GM10266 (cell line): ENCODE data around the gene ADGRL3.
"Not testable (repeated sequence)": the region's sequence is repeated elsewhere in the genome, so short reads cannot be mapped to it uniquely, and the experiment has no call there.

Experiments used
- DNase-seq: peaks from one replicate; pipeline ENCODE4 v3.0.0; 2012; ENCODE audit errors: extremely low spot score
- CTCF ChIP-seq: IDR thresholded peaks from 2 replicates; pipeline ENCODE4 v1.5.1; 2012; ENCODE audit warnings: mild to moderate bottlenecking, low read depth; ENCODE audit not compliant: control insufficient read depth, insufficient read depth; ENCODE audit errors: missing control alignments

The ADGRL3 gene

GRCh38 chr4:61500883-61501282 is 300.8 kb downstream of the ADGRL3 start:
- no peak for DNase-seq
- TF ChIP-seq CTCF = no peak

DNA sequence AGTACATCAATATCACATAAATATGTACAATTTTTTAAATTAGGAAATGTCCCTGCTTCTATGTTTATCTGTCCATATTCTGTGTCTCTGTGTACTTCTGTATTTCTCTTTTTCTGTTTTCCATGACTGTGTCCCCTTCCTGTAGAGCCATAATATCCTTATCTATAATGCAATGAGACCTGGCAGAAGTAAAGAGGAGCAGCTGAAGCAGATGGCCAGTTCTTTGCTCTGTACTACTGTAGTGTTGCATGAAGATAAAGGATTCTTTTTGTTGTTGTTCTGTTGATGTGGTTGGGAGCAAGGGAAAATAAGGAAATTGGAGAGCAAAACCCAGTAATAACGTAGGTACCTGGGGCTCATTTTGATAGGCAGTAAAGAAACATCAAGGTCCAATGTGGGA is 301.7 kb downstream of the ADGRL3 start:
- DNase-seq = no peak

GRCh38 chr4:61505773-61506685 is 305.9 kb downstream of the ADGRL3 start:
- DNase-seq = no peak
- TF ChIP-seq CTCF = no peak

More for the DNA sequence above, 301.7 kb downstream of the ADGRL3 start:
- TF ChIP-seq CTCF = no peak

- no peak for DNase-seq
- no peak for TF ChIP-seq CTCF
Measured at GRCh38 chr4:61507091-61507490, 307.0 kb downstream of the ADGRL3 start.

- DNase-seq = not testable (repeated sequence)
Measured at GRCh38 chr4:61509721-61510241, 309.7 kb downstream of the ADGRL3 start.

GRCh38 chr4:61511716-61512488 is 311.8 kb downstream of the ADGRL3 start:
- DNase-seq = no peak
- TF ChIP-seq CTCF = no peak

DNA sequence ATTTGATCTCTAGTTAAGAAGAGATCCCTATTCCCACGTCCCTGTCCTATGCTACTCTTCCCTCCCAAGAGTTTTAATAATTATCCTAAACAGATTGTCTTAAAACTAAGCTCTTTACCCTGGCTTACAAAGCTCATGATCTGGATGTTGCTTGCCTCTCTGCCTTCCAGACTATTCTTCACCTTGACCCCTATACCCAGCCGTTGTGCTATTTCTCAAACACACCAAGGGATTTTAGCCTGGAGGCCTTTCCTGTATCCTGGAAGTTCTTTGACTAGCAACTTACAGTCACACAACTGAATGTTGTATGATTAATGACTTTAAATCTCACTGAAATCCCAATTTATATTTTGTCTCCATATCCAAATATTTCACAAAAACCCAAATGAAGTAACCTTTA is 314.9 kb downstream of the ADGRL3 start:
- no peak for DNase-seq
- TF ChIP-seq CTCF = no peak
